ENCODE measurements around the gene ZNF883.

The ZNF883 gene

GRCh38 chr9:113026200-113026599 is 14.2 kb upstream of the ZNF883 start:
- no peaks in the 10 kb centered on the region for H3K4me1 Mint-ChIP-seq
- TF ChIP-seq CTCF (IDR thresholded peaks at IDR 0.05), result no peak
- no peak for DNase-seq
- H3K27me3 Mint-ChIP-seq (ENCODE audit: low read depth, poor library complexity), result peaks cover 11% of the 10 kb centered on the region
- H3K36me3 Mint-ChIP-seq (ENCODE audit: low read depth), result no peaks in the 10 kb centered on the region
- H3K4me3 Mint-ChIP-seq, result no peak overlapping the region
- H3K27ac Mint-ChIP-seq, result no peak overlapping the region
- H3K9me3 Mint-ChIP-seq, result peaks cover 67% of the 10 kb centered on the region

- H3K9me3 Mint-ChIP-seq, result peaks cover 83% of the 10 kb centered on the region
- no peak overlapping the region for H3K27ac Mint-ChIP-seq
- DNase-seq, result no peak
- H3K4me3 Mint-ChIP-seq, result no peak overlapping the region
- no peak for TF ChIP-seq CTCF (IDR thresholded peaks at IDR 0.05)
- no peaks in the 10 kb centered on the region for H3K4me1 Mint-ChIP-seq
- no peaks in the 10 kb centered on the region for H3K36me3 Mint-ChIP-seq (ENCODE audit: low read depth)
- no peaks in the 10 kb centered on the region for H3K27me3 Mint-ChIP-seq (ENCODE audit: low read depth, poor library complexity)
Measured at GRCh38 chr9:113018247-113018646, 6.3 kb upstream of the ZNF883 start.

GRCh38 chr9:113012492-113012891 is 500 bp upstream of the ZNF883 start:
- H3K4me3 Mint-ChIP-seq, result peak overlapping the region; percentile 88
- H3K27ac Mint-ChIP-seq, result no peak overlapping the region
- peaks cover 42% of the 10 kb centered on the region for H3K36me3 Mint-ChIP-seq (ENCODE audit: low read depth)
- DNase-seq, result no peak
- no peak for TF ChIP-seq CTCF (IDR thresholded peaks at IDR 0.05)
- peaks cover 7% of the 10 kb centered on the region for H3K27me3 Mint-ChIP-seq (ENCODE audit: low read depth, poor library complexity)
- H3K9me3 Mint-ChIP-seq, result peaks cover 88% of the 10 kb centered on the region
- peaks cover 5% of the 10 kb centered on the region for H3K4me1 Mint-ChIP-seq

- no peaks in the 10 kb centered on the region for H3K4me1 Mint-ChIP-seq
- no peak overlapping the region for H3K27ac Mint-ChIP-seq
- TF ChIP-seq CTCF (IDR thresholded peaks at IDR 0.05), result no peak
- H3K4me3 Mint-ChIP-seq, result no peak overlapping the region
- peaks cover 97% of the 10 kb centered on the region for H3K9me3 Mint-ChIP-seq
- peaks cover 5% of the 10 kb centered on the region for H3K27me3 Mint-ChIP-seq (ENCODE audit: low read depth, poor library complexity)
- peaks cover 88% of the 10 kb centered on the region for H3K36me3 Mint-ChIP-seq (ENCODE audit: low read depth)
- no peak for DNase-seq
Measured at GRCh38 chr9:113005777-113006176, 6.2 kb downstream of the ZNF883 start.

- no peak for DNase-seq
- no peaks in the 10 kb centered on the region for H3K4me1 Mint-ChIP-seq
- no peak overlapping the region for H3K27ac Mint-ChIP-seq
- H3K27me3 Mint-ChIP-seq (ENCODE audit: low read depth, poor library complexity), result no peaks in the 10 kb centered on the region
- peaks cover 61% of the 10 kb centered on the region for H3K36me3 Mint-ChIP-seq (ENCODE audit: low read depth)
- no peak overlapping the region for H3K4me3 Mint-ChIP-seq
- no peak for TF ChIP-seq CTCF (IDR thresholded peaks at IDR 0.05)
- peaks cover 96% of the 10 kb centered on the region for H3K9me3 Mint-ChIP-seq
Measured at GRCh38 chr9:112997236-112997941, 14.6 kb downstream of the ZNF883 start.

GRCh38 chr9:112971415-112971814 is 40.6 kb downstream of the ZNF883 start:
- Mint-ChIP-seq H3K27ac (no peak overlapping the region), H3K27me3 (ENCODE audit: low read depth, poor library complexity) (peaks cover 47% of the 10 kb centered on the region), H3K4me1 (no peaks in the 10 kb centered on the region), H3K4me3 (no peak overlapping the region), H3K9me3 (peaks cover 25% of the 10 kb centered on the region), H3K36me3 (ENCODE audit: low read depth) (no peaks in the 10 kb centered on the region)
- TF ChIP-seq CTCF (IDR thresholded peaks at IDR 0.05), result peak; percentile 34
- peak; percentile 14 for DNase-seq
